Mesenchymal stem cell (in vitro differentiated cells and primary cell): ENCODE results near the gene POLA2.

Experiments used
- DNase-seq: peaks from one replicate; pipeline ENCODE4 v3.0.0-alpha.2; 2013
- H2AFZ ChIP-seq: one replicate; pipeline ENCODE4 v1.6.1; 2013; ENCODE audit warnings: low read depth, mild to moderate bottlenecking, control low read depth, inconsistent platforms, low read length, moderate library complexity
- H2AK5ac ChIP-seq: 2 replicates; pipeline ENCODE4 v1.6.1; 2013; ENCODE audit warnings: low read length, moderate library complexity, mild to moderate bottlenecking, inconsistent platforms; ENCODE audit not compliant: severe bottlenecking
- H2BK120ac ChIP-seq: one replicate; pipeline ENCODE4 v1.6.1; 2013; ENCODE audit warnings: low read depth, mild to moderate bottlenecking, inconsistent platforms, low read length, moderate library complexity
- H2BK12ac ChIP-seq, 2 experiments: one replicate each; pipeline ENCODE4 v1.6.1; 2013; ENCODE audit warnings: inconsistent platforms in 2 of 2, low read length in 2 of 2, mild to moderate bottlenecking in 2 of 2, moderate library complexity in 2 of 2, control low read depth in 1 of 2
- H2BK15ac ChIP-seq: one replicate; pipeline ENCODE4 v1.6.1; 2013; ENCODE audit warnings: mild to moderate bottlenecking, low read depth, inconsistent platforms; ENCODE audit not compliant: poor library complexity, severe bottlenecking
- H2BK5ac ChIP-seq: 2 replicates; pipeline ENCODE4 v1.6.1; 2013; ENCODE audit warnings: low read depth, mild to moderate bottlenecking, low read length, control low read depth, inconsistent platforms; ENCODE audit not compliant: poor library complexity, severe bottlenecking
- H3K14ac ChIP-seq, 2 experiments: one replicate each; pipeline ENCODE4 v1.6.1; 2013; ENCODE audit warnings: inconsistent platforms in 2 of 2, low read length in 2 of 2, control low read depth in 1 of 2, mild to moderate bottlenecking in 1 of 2, moderate library complexity in 1 of 2
- H3K18ac ChIP-seq, 2 experiments: one replicate each; pipeline ENCODE4 v1.6.1; 2013; ENCODE audit warnings: inconsistent platforms in 2 of 2, low read length in 2 of 2, control low read depth in 1 of 2, low read depth in 1 of 2, mild to moderate bottlenecking in 1 of 2
- H3K23ac ChIP-seq, 2 experiments: one replicate each; pipeline ENCODE4 v1.6.1; 2013; ENCODE audit warnings: inconsistent platforms in 2 of 2, low read length in 2 of 2, mild to moderate bottlenecking in 2 of 2, moderate library complexity in 2 of 2, control low read depth in 1 of 2
- H3K27ac ChIP-seq: 2 replicates; pipeline ENCODE4 v1.5.1; 2013; ENCODE audit warnings: mild to moderate bottlenecking, moderate library complexity, low read length, control low read depth, inconsistent platforms; ENCODE audit not compliant: poor library complexity, severe bottlenecking
- H3K27me3 ChIP-seq, 2 experiments: 2 replicates each; pipeline versions ENCODE4 v1.6.1 to v1.7.0; 2013; ENCODE audit warnings: low read length in 2 of 2, mild to moderate bottlenecking in 2 of 2, moderate library complexity in 2 of 2, control low read depth in 1 of 2, inconsistent platforms in 1 of 2; ENCODE audit not compliant: control insufficient read depth in 1 of 2, insufficient read depth in 1 of 2
- H3K36me3 ChIP-seq, 2 experiments: 2 replicates each; pipeline versions ENCODE4 v1.6.1 to v1.7.0; 2013; ENCODE audit warnings: low read length in 2 of 2, control low read depth in 1 of 2, inconsistent platforms in 1 of 2, low read depth in 1 of 2, mild to moderate bottlenecking in 1 of 2; ENCODE audit not compliant: insufficient read depth in 2 of 2, control insufficient read depth in 1 of 2
- H3K4ac ChIP-seq, 2 experiments: one replicate each; pipeline ENCODE4 v1.6.1; 2013; ENCODE audit warnings: inconsistent platforms in 2 of 2, low read length in 2 of 2, mild to moderate bottlenecking in 2 of 2, moderate library complexity in 2 of 2, control low read depth in 1 of 2, low read depth in 1 of 2
- H3K4me1 ChIP-seq: 2 replicates; pipeline ENCODE4 v1.6.1; 2013; ENCODE audit warnings: low read depth, low read length, control low read depth; ENCODE audit not compliant: control insufficient read depth, insufficient read depth
- H3K4me2 ChIP-seq: 2 replicates; pipeline ENCODE4 v1.6.1; 2013; ENCODE audit warnings: low read length, mild to moderate bottlenecking, inconsistent platforms; ENCODE audit not compliant: poor library complexity, severe bottlenecking
- H3K4me3 ChIP-seq, 2 experiments: 2 replicates each; pipeline versions ENCODE4 v1.5.1 to v1.7.0; 2013; ENCODE audit warnings: low read length in 2 of 2, mild to moderate bottlenecking in 2 of 2, control low read depth in 1 of 2, low read depth in 1 of 2; ENCODE audit not compliant: insufficient read depth in 1 of 2
- H3K79me1 ChIP-seq: replicated peaks from 2 replicates; pipeline ENCODE4 v1.6.1; 2013; ENCODE audit warnings: mild to moderate bottlenecking, control low read depth, low read length, inconsistent platforms; ENCODE audit not compliant: poor library complexity, severe bottlenecking
- H3K9ac ChIP-seq: 2 replicates; pipeline ENCODE4 v1.7.0; 2013; ENCODE audit warnings: mild to moderate bottlenecking, low read length, moderate library complexity
- H3K9me3 ChIP-seq: 2 replicates; pipeline ENCODE4 v1.7.0; 2013; ENCODE audit warnings: mild to moderate bottlenecking, low read length; ENCODE audit not compliant: control insufficient read depth
- H4K8ac ChIP-seq: one replicate; pipeline ENCODE4 v1.6.1; 2013; ENCODE audit warnings: inconsistent platforms, mild to moderate bottlenecking, low read length, moderate library complexity
- H4K91ac ChIP-seq: one replicate; pipeline ENCODE4 v1.6.1; 2013; ENCODE audit warnings: mild to moderate bottlenecking, low read length, inconsistent platforms
- WGBS: methylation state at CpG from one replicate; pipeline ENCODE4 v1.1.7; 2013; ENCODE audit warnings: mixed read lengths; 5-methylcytosine and 5-hydroxymethylcytosine counted together

Gene POLA2

DNA sequence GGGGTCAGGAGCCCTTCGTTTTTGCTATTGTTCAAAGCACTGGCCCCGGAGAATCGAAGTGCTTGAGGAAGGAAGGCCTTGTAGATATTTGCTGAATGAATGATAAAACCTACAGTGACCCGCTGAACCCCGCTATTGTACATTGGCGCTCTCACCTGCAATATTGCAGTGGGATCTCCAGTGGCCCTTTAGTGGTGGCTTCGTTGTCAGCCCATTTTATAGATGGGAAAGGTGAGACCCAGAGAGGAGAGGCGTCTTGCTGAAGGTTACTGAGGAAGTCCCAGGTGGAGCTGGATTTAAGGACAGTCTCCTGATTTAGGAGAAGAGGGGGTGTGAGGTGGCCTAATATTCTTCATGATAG, 54.1 kb downstream of the POLA2 start:
- H3K79me1 ChIP-seq, result peaks cover 7% of the 10 kb centered on the region
- H3K14ac ChIP-seq, result no peak overlapping the region
- peaks cover 22% of the 10 kb centered on the region for H3K4me1 ChIP-seq
- no peak overlapping the region for H2BK12ac ChIP-seq
- 36% methylated on average over 8 of the region's 8 CpGs for WGBS
- peak overlapping the region; percentile 85 to 100 for H3K4me3 ChIP-seq
- H2BK15ac ChIP-seq, result peak overlapping the region; percentile 33
- no peak overlapping the region for H2BK120ac ChIP-seq
- H3K23ac ChIP-seq, result no peak overlapping the region
- no peak overlapping the region for H3K4ac ChIP-seq
- H2AFZ ChIP-seq, result no peak overlapping the region
- peak overlapping the region; percentile 100 for H3K9ac ChIP-seq
- H3K36me3 ChIP-seq, result peaks cover 6 to 18% of the 10 kb centered on the region in 2 experiments
- H4K91ac ChIP-seq, result no peak overlapping the region
- no peaks in the 10 kb centered on the region for H3K27me3 ChIP-seq
- DNase-seq, result no peak
- no peak overlapping the region for H2BK5ac ChIP-seq
- H4K8ac ChIP-seq, result no peak overlapping the region
- H3K18ac ChIP-seq, result no peak overlapping the region
- peak overlapping the region; percentile 33 for H2AK5ac ChIP-seq
- H3K9me3 ChIP-seq, result no peaks in the 10 kb centered on the region
- H3K27ac ChIP-seq, result no peak overlapping the region
- peak overlapping the region; percentile 74 for H3K4me2 ChIP-seq

DNA sequence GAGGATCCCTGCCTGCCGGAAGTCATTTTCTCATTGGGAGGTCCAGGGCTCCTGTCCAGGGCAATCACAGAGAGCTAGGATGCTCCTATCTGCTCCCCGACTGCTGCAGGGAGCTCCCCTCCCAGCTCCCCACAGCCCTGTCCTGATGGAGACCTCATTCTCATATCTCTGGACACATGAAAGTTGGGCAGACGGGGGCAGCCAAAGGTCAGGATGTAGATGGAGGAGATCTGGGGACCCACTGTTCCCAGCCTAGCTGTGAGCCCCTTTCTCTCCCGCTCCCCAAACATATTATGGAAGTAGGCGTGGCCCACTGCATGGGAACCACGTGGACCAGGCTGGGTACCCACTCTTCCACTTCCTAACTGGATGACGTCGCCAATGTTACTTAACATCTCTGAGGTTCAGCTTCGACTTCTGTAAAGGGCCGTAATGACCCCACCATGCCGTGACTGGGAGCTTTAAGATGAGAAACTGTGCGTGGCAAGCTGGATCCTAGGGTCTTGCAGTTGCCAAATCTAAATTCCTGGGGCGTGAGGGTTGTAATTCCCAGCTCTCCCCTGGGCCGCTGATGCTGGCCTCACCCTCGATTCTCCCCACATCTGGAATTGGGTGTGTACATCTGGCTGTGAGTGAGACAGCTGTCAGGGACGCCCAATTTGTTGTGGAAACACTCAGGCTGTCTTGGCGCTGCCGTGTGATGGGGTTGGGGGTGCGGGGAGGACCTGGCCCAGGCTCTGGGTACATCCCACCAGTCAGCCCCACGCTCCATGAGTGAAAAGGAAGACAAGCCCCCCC, 54.7 kb downstream of the POLA2 start:
- Histone ChIP-seq H2BK12ac (no peak overlapping the region), H3K9me3 (no peaks in the 10 kb centered on the region), H2BK120ac (no peak overlapping the region), H3K4me2 (peak overlapping the region; percentile 74), H2BK15ac (peak overlapping the region; percentile 33), H3K18ac (peak overlapping the region in 1 of 2 experiments; percentile 67), H3K23ac (peak overlapping the region in 1 of 2 experiments; percentile 34), H3K14ac (peak overlapping the region in 1 of 2 experiments; percentile 58), H3K27ac (peak overlapping the region; percentile 87), H4K91ac (no peak overlapping the region), H2AFZ (no peak overlapping the region), H2BK5ac (no peak overlapping the region), H2AK5ac (peak overlapping the region; percentile 33), H3K27me3 (no peaks in the 10 kb centered on the region), H3K9ac (peak overlapping the region; percentile 100), H3K4ac (no peak overlapping the region), H3K36me3 (peaks cover 12 to 24% of the 10 kb centered on the region in 2 experiments), H4K8ac (peak overlapping the region; percentile 13), H3K79me1 (peaks cover 13% of the 10 kb centered on the region), H3K4me1 (peaks cover 19% of the 10 kb centered on the region), H3K4me3 (peak overlapping the region; percentile 33 to 100)
- peak; percentile 94 for DNase-seq
- WGBS, result 56% methylated on average over 19 of the region's 20 CpGs

DNA sequence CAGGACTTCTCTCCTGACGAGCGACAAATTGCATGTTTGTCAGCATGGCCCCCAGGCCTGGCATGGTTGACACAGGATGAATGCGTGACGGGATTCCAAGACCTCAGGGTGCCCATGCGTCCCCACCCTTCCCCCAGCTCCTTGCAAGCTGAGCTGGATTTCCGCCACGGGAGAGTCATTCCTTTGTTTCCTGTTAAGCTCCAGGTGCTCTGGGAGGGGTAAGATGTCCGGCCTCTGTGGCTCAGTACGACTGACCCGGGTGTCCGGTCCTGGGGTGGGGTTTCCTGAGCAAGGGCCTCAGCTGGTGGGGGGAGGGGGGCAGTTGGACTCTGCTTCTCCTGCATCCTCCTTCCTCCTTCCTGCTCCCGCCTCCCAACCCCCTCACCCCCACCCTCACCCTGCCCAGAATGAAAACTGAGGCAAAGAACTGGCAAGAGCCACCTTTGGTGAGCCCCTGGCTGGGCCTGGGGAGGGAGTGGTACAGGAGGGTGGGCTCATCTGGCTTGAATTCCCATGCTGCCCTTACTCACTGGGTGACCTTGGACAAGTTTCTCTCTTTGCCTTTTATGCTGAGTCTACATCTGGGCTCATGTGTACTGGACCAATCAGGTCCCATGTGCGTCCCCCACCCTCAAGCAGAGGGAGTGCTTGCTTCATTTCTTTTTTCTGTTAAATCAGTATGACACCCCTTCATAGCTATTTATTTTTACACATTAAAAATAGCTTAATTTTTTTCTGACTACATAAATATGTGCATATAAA, 55.4 kb downstream of the POLA2 start:
- H3K18ac ChIP-seq, result peak overlapping the region in 1 of 2 experiments; percentile 67
- peak overlapping the region; percentile 61 for H2BK5ac ChIP-seq
- peak overlapping the region; percentile 41 for H4K91ac ChIP-seq
- H3K9me3 ChIP-seq, result no peaks in the 10 kb centered on the region
- peak overlapping the region in 1 of 2 experiments; percentile 68 for H2BK12ac ChIP-seq
- no peak overlapping the region for H2BK120ac ChIP-seq
- H3K79me1 ChIP-seq, result peaks cover 19% of the 10 kb centered on the region
- peaks cover 19% of the 10 kb centered on the region for H3K4me1 ChIP-seq
- H3K27ac ChIP-seq, result peak overlapping the region; percentile 87
- H3K4ac ChIP-seq, result no peak overlapping the region
- H3K14ac ChIP-seq, result peak overlapping the region in 1 of 2 experiments; percentile 58
- H3K27me3 ChIP-seq, result no peaks in the 10 kb centered on the region
- no peak overlapping the region for H2AFZ ChIP-seq
- H3K4me2 ChIP-seq, result peak overlapping the region; percentile 74
- no peak overlapping the region for H4K8ac ChIP-seq
- DNase-seq, result peak; percentile 62
- peak overlapping the region; percentile 100 for H3K9ac ChIP-seq
- H2BK15ac ChIP-seq, result no peak overlapping the region
- peak overlapping the region; percentile 33 to 100 for H3K4me3 ChIP-seq
- peaks cover 20 to 32% of the 10 kb centered on the region in 2 experiments for H3K36me3 ChIP-seq
- WGBS, result 24% methylated on average over 8 of the region's 13 CpGs
- peak overlapping the region; percentile 82 for H2AK5ac ChIP-seq
- peak overlapping the region in 1 of 2 experiments; percentile 34 for H3K23ac ChIP-seq
